ENCODE measurements around the gene CDKN3.

DNA sequence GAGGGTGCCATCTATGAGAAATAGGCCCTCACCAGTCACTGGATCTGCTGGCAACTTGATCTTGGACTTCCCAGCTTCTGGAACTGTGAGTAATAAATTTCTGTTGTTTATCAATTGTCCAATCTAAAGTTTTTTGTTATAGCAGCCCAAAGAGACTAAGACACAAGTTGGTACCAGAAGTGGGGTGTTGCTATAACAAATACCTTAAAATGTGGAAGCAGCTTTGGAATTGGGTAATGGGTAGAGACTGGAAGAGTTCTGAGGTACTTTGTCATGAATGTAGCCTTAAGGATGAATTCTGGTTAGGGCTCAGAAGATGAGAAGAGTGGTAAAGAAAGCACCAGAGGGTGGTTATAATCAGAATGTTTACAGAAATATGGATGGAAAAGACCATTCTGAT, 70.5 kb downstream of the CDKN3 start:
- TF ChIP-seq, protein P1, sequence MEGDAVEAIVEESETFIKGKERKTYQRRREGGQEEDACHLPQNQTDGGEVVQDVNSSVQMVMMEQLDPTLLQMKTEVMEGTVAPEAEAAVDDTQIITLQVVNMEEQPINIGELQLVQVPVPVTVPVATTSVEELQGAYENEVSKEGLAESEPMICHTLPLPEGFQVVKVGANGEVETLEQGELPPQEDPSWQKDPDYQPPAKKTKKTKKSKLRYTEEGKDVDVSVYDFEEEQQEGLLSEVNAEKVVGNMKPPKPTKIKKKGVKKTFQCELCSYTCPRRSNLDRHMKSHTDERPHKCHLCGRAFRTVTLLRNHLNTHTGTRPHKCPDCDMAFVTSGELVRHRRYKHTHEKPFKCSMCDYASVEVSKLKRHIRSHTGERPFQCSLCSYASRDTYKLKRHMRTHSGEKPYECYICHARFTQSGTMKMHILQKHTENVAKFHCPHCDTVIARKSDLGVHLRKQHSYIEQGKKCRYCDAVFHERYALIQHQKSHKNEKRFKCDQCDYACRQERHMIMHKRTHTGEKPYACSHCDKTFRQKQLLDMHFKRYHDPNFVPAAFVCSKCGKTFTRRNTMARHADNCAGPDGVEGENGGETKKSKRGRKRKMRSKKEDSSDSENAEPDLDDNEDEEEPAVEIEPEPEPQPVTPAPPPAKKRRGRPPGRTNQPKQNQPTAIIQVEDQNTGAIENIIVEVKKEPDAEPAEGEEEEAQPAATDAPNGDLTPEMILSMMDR (conservative IDR thresholded peaks at IDR 0.05; ENCODE audit: low read length): no peak
- TF ChIP-seq EZH2phosphoT487 (IDR thresholded peaks at IDR 0.05; ENCODE audit: borderline replicate concordance, low read depth, low read length): no peak

Data from OCI-LY7 (cell line).